HUES64 (cell line): ENCODE results near the gene ST14.

Experiments used
- H3K27ac ChIP-seq: 2 replicates; pipeline ENCODE4 v1.7.0; 2013; ENCODE audit warnings: low read depth, low read length, inconsistent platforms
- H3K27me3 ChIP-seq: 2 replicates; pipeline ENCODE4 v1.6.1; 2013; ENCODE audit warnings: mild to moderate bottlenecking, low read length; ENCODE audit not compliant: insufficient read depth
- H3K36me3 ChIP-seq: 2 replicates; pipeline ENCODE4 v1.6.1; 2013; ENCODE audit warnings: mild to moderate bottlenecking, low read length; ENCODE audit not compliant: insufficient read depth
- H3K4me1 ChIP-seq: 2 replicates; pipeline ENCODE4 v1.6.1; 2013; ENCODE audit warnings: mild to moderate bottlenecking, low read length, moderate library complexity; ENCODE audit not compliant: insufficient read depth
- H3K4me3 ChIP-seq: 2 replicates; pipeline ENCODE4 v1.5.1; 2013; ENCODE audit warnings: mild to moderate bottlenecking, low read length, moderate library complexity
- H3K9ac ChIP-seq: 2 replicates; pipeline ENCODE4 v1.6.1; 2013; ENCODE audit warnings: mild to moderate bottlenecking, low read depth, low read length
- H3K9me3 ChIP-seq: 2 replicates; pipeline ENCODE4 v1.6.1; 2013; ENCODE audit warnings: low read depth, low read length; ENCODE audit not compliant: insufficient read depth
- WGBS: fragments of 150-250, 120-280 bp; methylation state at CpG from one replicate; pipeline ENCODE4 v1.1.7; 2013; ENCODE audit warnings: missing lambda C conversion rate; 5-methylcytosine and 5-hydroxymethylcytosine counted together

The ST14 gene

DNA sequence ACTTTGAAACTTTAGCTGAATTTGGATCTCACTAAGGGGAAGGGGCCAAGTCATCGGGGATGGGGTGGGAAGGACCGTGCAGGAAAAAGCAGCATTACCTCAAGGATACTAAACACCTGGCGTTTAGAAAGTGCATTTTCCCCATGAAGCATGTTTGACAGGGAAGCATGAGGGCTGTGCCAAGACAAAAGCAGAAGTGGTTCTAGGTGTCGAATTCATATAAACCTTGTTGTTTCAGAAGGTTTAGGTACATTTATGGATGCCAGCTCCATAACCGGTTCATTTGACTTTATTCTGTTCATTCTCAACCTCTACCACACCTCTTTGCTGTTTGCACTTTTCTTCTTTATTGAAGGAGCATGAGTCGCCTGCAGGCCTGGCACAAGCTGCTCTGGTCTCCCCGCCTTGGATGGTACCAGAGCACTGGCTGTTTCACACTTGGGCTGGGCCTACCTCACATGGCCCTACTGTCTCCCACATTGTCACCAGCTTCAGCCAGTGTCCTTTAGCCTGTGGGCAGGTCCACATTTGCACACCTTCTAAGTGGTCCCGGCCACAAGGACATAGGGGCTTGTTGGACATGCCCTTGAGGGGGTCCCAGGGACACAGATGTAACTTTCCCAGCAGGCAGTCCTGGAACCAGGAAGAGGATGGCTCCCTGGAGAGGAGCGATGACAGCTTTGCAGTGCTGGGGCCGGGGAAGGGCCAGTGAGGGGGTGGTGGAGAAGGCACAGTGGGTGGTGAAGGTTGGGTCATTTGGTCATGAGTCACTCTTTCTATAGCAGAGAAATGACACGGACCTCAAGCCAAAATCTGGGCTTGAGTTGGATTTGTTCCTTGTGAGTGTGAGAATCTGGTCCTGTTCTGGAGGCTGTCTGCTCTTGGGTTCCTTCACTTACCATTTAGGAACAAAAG is 3.2 kb upstream of the ST14 start:
- Histone ChIP-seq H3K27me3 (peaks cover 40% of the 10 kb centered on the region), H3K4me3 (no peak overlapping the region), H3K36me3 (no peaks in the 10 kb centered on the region), H3K27ac (no peak overlapping the region), H3K9me3 (no peaks in the 10 kb centered on the region), H3K4me1 (peaks cover 14% of the 10 kb centered on the region), H3K9ac (no peak overlapping the region)
- whole genome bisulfite sequencing: 84% methylated on average over 11 of the region's 11 CpGs

DNA sequence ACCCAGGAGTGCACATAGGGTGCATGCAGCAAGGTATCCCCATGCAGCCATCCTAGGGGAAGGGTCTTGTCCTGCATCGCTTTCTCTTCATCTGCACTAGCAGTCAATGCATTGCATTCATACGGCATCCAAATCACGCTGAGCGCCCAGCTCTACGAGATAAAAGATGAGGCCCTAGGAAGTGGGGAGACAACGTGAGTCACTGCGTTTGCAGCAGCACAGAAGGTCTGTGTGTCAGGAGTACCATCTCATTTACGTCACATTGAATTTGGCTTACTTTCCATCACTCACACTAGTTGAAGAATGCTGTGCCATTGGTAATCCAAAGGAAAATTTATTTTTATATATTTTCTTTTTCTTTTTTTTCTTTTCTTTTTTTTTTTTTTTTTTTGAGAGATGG is 2.5 kb upstream of the ST14 start:
- Histone ChIP-seq H3K4me1 (peaks cover 14% of the 10 kb centered on the region), H3K36me3 (no peaks in the 10 kb centered on the region), H3K9ac (no peak overlapping the region), H3K27me3 (peaks cover 47% of the 10 kb centered on the region), H3K4me3 (no peak overlapping the region), H3K9me3 (no peaks in the 10 kb centered on the region), H3K27ac (no peak overlapping the region)
- 89% methylated on average over 8 of the region's 8 CpGs for WGBS

DNA sequence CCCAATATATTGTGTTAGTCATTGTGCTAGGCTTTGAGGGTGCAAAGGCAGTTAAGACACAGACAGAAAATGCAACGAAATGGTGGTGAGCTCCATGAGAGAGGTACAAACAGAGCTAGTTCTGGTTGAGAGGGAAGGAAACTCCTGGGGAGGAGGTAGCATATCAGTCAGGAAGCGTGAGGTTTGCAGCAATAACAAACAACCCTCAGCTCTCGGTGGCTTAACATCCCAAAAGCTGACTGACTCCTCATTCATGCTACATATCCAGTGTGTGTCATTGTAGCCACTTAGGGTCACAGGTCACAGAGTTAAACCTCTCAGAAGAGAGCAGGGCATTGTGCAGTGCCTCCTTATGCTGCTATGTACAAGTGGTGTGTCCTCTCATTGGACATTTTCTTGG is 1.7 kb upstream of the ST14 start:
- Histone ChIP-seq H3K36me3 (no peaks in the 10 kb centered on the region), H3K27ac (no peak overlapping the region), H3K4me1 (peaks cover 14% of the 10 kb centered on the region), H3K4me3 (no peak overlapping the region), H3K27me3 (peaks cover 55% of the 10 kb centered on the region), H3K9me3 (no peaks in the 10 kb centered on the region), H3K9ac (no peak overlapping the region)
- 94% methylated on average over 3 of the region's 3 CpGs for WGBS

DNA sequence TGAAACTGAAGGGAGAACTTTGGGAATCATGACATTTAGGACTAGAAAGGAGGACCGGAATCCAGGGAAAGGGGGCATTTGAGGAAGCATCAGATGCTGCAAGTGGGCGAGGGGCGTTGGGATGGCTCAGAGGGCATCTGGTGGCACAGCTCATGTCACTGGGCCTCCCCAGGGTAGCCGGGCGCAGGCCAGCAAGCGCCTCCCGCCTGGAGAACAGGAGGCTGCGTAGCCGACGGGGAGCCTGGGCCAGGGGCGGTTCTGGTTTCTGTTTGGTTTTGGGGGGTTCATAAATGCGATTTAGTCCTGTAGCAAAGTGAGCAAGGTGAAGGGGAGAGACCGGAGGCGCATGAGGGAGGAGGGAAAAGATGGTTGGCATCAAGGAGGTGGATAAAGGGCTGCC is 443 bp upstream of the ST14 start:
- Histone ChIP-seq H3K9ac (no peak overlapping the region), H3K9me3 (no peaks in the 10 kb centered on the region), H3K4me3 (peak overlapping the region; percentile 49), H3K27ac (no peak overlapping the region), H3K4me1 (peaks cover 14% of the 10 kb centered on the region), H3K27me3 (peaks cover 63% of the 10 kb centered on the region), H3K36me3 (no peaks in the 10 kb centered on the region)
- WGBS: 86% methylated on average over 14 of the region's 14 CpGs

DNA sequence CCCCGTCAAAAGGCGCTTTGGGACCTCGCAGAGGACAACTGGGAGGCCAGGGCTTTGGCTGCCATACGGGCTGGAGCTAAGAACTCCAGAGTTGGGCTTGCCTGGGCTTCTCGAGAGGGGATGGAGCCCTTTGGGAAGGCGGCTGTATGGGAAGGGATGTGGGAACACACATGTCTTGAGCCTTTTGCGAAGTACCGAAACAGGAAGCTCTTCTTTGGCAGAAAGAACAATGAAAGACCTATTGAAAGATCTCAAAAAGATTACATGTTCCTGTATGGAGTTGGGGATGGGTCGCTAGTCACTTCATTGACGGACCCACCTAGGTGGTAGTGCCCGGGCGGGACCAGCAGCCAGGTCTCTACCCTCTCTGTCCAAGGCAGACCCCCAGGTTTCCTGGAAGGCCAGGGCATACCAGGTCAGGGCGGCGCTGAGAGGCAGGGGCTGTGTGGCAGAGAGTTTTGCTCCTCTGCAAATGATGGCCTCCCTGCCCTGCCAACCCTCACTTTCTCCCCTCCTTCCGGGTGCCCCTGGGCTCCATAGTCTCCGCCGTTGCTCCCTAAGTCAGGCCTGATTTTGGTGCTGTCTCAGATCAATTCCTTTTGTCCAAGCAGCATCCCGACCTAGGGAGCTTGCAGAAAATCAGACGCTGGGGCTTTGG is 1.0 kb downstream of the ST14 start:
- WGBS: 68% methylated on average over 19 of the region's 19 CpGs
- peaks cover 66% of the 10 kb centered on the region for H3K27me3 ChIP-seq
- peak overlapping the region; percentile 61; the same call in 1 of the 2 replicates for H3K9ac ChIP-seq
- H3K27ac ChIP-seq: no peak overlapping the region
- peaks cover 14% of the 10 kb centered on the region for H3K4me1 ChIP-seq
- H3K4me3 ChIP-seq: peak overlapping the region; percentile 49
- no peaks in the 10 kb centered on the region for H3K36me3 ChIP-seq
- H3K9me3 ChIP-seq: no peaks in the 10 kb centered on the region

DNA sequence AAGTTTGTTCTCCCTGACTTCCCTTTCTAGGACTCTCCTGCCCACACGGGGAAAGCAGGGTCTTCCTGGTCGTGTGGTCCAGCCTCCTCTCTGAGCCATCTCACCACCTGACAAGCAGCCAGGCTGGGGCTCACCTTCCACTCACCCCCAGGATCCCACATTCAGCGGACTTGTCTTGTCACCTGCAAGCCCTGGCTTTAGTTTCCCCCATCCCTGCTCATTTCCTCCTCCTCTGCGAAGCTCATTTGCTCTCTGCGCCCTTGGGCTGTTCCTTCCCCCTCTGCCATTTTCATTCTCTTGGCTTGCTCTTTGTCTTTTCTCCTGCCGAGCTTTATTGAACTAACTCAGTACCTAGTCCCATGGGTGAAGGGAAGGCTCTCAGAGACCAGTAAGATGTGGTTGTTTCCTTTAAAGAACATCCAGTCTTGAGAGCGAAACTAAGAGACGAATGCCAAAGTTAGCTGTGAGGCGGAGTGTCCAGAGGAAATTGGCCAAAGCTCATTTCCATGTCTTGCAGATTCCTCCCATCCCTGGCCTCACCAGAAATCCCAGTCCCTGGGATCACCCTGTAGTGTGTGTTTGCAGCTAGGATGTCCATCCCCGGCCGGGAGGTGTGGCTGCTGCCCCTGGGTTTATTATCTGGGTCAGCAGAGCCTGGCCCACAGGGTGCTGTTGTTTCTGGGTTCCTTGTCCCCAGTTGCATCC is 2.0 kb downstream of the ST14 start:
- WGBS: 75% methylated on average over 11 of the region's 11 CpGs
- peaks cover 12% of the 10 kb centered on the region for H3K4me1 ChIP-seq
- no peaks in the 10 kb centered on the region for H3K9me3 ChIP-seq
- no peak overlapping the region for H3K9ac ChIP-seq
- no peaks in the 10 kb centered on the region for H3K36me3 ChIP-seq
- no peak overlapping the region for H3K4me3 ChIP-seq
- H3K27ac ChIP-seq: no peak overlapping the region
- peaks cover 76% of the 10 kb centered on the region for H3K27me3 ChIP-seq

DNA sequence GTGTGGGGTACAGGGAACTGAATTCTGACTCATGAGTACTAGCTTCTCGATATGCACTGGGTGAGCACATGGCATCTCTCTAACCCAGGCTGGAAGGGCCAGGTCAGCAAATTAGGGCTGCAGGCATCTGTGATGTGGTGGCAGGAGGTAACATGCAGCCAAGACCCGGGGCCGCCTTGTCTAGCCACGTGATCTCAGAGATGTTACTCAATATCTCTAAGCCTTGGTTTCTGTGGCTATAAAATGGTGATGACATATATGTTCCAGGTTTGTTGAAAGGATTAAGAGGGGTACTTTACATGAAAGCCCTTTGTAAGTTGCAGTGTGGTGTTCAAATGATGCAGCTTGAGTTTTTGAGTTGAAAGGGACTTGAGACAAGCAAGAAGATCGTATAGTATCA is 3.2 kb downstream of the ST14 start:
- no peaks in the 10 kb centered on the region for H3K36me3 ChIP-seq
- peaks cover 8% of the 10 kb centered on the region for H3K4me1 ChIP-seq
- peaks cover 74% of the 10 kb centered on the region for H3K27me3 ChIP-seq
- no peak overlapping the region for H3K9ac ChIP-seq
- H3K27ac ChIP-seq: no peak overlapping the region
- no peak overlapping the region for H3K4me3 ChIP-seq
- 94% methylated on average over 5 of the region's 5 CpGs for WGBS
- no peaks in the 10 kb centered on the region for H3K9me3 ChIP-seq

DNA sequence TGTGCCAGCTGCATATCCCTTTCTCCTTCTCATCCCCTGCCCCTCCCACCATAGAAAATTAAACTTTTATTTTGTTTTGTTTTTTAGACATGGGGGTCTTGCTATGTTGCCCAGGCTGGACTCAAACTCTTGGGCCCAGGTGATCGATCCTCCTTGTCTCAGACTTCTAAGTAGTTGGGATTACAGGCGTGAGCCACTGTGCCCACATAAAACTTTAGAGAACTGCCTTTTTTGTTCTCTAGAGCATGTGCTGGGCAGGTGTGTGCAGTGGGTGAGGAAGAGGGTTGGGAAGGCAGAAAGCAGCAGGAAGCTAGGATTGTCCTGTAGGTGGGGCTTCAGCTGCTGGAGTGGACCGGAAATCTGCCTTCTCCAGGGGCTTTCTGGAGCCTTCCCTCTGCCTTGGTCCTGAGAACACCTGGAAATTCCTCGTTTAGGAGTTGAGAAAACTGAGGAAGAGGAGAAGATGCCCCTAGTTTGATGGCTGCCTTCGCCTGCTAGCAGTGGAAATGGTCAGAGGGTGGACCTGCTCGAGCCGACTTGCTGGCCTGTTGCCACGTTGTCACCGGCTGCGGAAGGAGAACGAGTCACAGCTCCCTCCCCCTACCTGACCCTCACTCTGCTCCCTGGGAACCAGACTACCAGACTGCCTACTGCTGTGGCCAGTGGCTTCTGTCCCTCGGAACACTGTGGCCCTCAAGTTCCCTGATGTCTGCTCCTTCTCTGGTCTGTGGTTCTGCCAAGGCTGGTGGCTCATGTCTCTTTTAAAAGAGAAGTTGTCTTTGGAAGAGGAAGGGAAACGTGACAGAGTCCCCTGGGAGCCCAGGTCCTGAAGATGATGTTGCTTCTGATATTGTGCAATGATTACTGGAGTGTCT is 4.0 kb downstream of the ST14 start:
- WGBS: 70% methylated on average over 13 of the region's 13 CpGs

DNA sequence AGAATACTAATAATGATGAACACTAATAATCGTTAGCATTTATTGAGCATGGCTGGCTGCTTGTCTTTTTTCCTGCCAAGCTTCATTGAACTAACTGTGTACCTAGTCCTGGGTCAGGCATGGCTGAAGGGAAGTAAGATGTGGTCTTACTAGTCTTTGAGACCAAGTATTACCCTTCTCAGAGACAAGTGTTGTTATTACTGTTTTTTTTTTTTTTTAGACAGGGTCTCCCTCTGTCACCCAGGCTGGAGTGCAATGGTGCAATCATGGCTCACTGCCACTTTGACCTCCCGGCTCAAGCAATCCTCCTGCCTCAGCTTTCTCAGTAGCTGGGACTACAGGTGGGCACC is 4.6 kb downstream of the ST14 start:
- Histone ChIP-seq H3K4me3 (no peak overlapping the region), H3K27me3 (peaks cover 72% of the 10 kb centered on the region), H3K36me3 (no peaks in the 10 kb centered on the region), H3K27ac (no peak overlapping the region), H3K9me3 (no peaks in the 10 kb centered on the region), H3K4me1 (peaks cover 8% of the 10 kb centered on the region), H3K9ac (no peak overlapping the region)
- 99% methylated on average over 2 of the region's 2 CpGs for WGBS

More for the DNA sequence above, 4.0 kb downstream of the ST14 start:
- Histone ChIP-seq H3K27me3 (peaks cover 74% of the 10 kb centered on the region), H3K9me3 (no peaks in the 10 kb centered on the region), H3K4me3 (no peak overlapping the region), H3K4me1 (peaks cover 8% of the 10 kb centered on the region), H3K9ac (no peak overlapping the region), H3K27ac (no peak overlapping the region), H3K36me3 (no peaks in the 10 kb centered on the region)

DNA sequence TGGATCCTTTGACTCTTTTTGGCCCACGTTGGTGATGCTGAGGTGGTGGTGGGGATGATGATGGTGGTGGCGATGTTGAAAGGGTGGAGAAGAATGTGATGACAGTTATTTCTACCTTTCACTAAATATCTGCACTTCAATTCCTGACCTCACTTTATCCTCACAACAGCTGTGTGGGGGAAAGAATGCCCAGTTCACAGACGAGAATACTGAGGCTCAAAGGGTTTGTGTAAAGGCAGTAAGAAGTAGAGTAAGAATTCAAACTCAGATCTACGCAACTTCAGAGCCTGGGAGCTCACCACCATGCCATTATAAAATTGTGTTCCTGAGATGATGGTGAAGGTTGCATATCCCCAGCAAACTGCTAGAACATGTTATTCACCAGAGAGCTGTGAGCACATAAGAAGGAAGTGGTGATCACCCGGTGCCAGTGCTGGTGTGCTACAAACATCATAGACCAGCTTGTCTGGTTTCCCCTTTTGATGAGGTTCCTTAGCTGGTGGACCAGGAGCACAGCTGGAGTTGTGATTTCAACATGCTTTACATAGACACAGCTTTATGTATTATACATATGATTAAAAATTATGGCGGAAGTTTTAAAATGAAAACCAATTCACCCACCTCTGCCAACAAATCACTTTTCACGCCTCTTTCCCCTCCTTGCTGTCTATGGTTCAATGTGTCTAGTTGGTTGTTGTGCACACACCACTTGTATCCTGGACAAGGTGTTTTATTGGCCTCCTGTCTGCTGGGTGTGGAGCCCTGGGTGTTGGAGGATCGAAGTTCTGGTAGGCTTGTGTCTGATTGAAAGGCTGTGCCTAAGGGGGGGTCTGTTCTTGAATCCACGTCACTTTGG is 6.2 kb downstream of the ST14 start:
- Histone ChIP-seq H3K4me3 (no peak overlapping the region), H3K36me3 (no peaks in the 10 kb centered on the region), H3K9ac (no peak overlapping the region), H3K27ac (no peak overlapping the region), H3K9me3 (no peaks in the 10 kb centered on the region), H3K4me1 (peaks cover 4% of the 10 kb centered on the region), H3K27me3 (peaks cover 72% of the 10 kb centered on the region)
- WGBS: 91% methylated on average over 6 of the region's 9 CpGs
